Stimulated activated CD4-positive, alpha-beta T cell treated with anti-CD3 and anti-CD28 coated beads, Interleukin-15, amount 100 ng/mL, for 24 hours (primary cell): ENCODE data around the gene PRRT3.

Experiments used
- DNase-seq: peaks from one replicate; pipeline ENCODE4 v3.0.0-alpha.2; 2020

The PRRT3 gene

GRCh38 chr3:9951962-9952805 is at the start of gene PRRT3:
TSS of gene PRRT3 (minus strand) at chr3:9952408. CDS start at chr3:9950115, 2,293 bp downstream.
- DNase-seq = peak; percentile 79

- no peak for DNase-seq
Observed at GRCh38 chr3:10000686-10001085, 48.5 kb upstream of the PRRT3 start.

- no peak for DNase-seq
Observed at GRCh38 chr3:9994086-9994844, 42.1 kb upstream of the PRRT3 start.

- DNase-seq = no peak
Observed at GRCh38 chr3:9986230-9986725, 34.1 kb upstream of the PRRT3 start.

GRCh38 chr3:9980251-9980650 is 28.0 kb upstream of the PRRT3 start:
- DNase-seq = no peak

- DNase-seq = no peak
Observed at GRCh38 chr3:9978710-9979305, 26.6 kb upstream of the PRRT3 start.

GRCh38 chr3:9976721-9977709 is 24.8 kb upstream of the PRRT3 start:
- DNase-seq = peak; percentile 32

- no peak for DNase-seq
Observed at GRCh38 chr3:9970020-9970652, 17.9 kb upstream of the PRRT3 start.

- DNase-seq = no peak
Observed at GRCh38 chr3:9969632-9970019, 17.4 kb upstream of the PRRT3 start.

GRCh38 chr3:9966841-9967240 is 14.6 kb upstream of the PRRT3 start:
- DNase-seq = no peak

GRCh38 chr3:9965200-9965875 is 13.1 kb upstream of the PRRT3 start:
- DNase-seq = no peak

GRCh38 chr3:9957214-9957613 is 5.0 kb upstream of the PRRT3 start:
- no peak for DNase-seq

- no peak for DNase-seq
Observed at GRCh38 chr3:9955611-9956352, 3.6 kb upstream of the PRRT3 start.

- no peak for DNase-seq
Observed at GRCh38 chr3:9955067-9955502, 2.9 kb upstream of the PRRT3 start.

GRCh38 chr3:9951598-9951961 is 628 bp downstream of the PRRT3 start:
- DNase-seq = no peak

GRCh38 chr3:9951126-9951525 is 1.1 kb downstream of the PRRT3 start:
- peak; percentile 44 for DNase-seq

- no peak for DNase-seq
Observed at GRCh38 chr3:9949626-9950025, 2.6 kb downstream of the PRRT3 start.

- no peak for DNase-seq
Observed at GRCh38 chr3:9949115-9949514, 3.1 kb downstream of the PRRT3 start.

- DNase-seq = no peak
Observed at GRCh38 chr3:9948586-9948985, 3.6 kb downstream of the PRRT3 start.
